ENCODE results near the gene PRCC. TPM values are rescaled to one million over a fixed set of nuclear protein-coding genes. Genes with fewer than 3 reads are reported as not detected.

PRCC gene
- polyA plus RNA-seq, 3 donors = 26.7 to 37.1 (median 29.6) TPM

- Mint-ChIP-seq H3K4me1 (peaks cover 18% of the 10 kb centered on the region), H3K36me3 (peaks cover 9 to 28% of the 10 kb centered on the region in 2 donors), H3K27me3 (ENCODE audit: low read depth in 3 of 3) (peaks cover 0 to 2% (median 0%) of the 10 kb centered on the region in 3 donors), H3K9me3 (no peaks in the 10 kb centered on the region), H3K4me3 (peak overlapping the region in 1 of 2 donors; percentile 97), H3K27ac (peak overlapping the region in 1 of 7 donors; percentile 98)
- Histone ChIP-seq H3K4me2 (replicated peaks; ENCODE audit: extremely low read depth, low read length, poor library complexity, severe bottlenecking) (peak overlapping the region; percentile 93), H4K20me1 (ENCODE audit: insufficient read depth, low read length) (peaks cover 53% of the 10 kb centered on the region), H3K36me3 (replicated peaks in 1 of 2; ENCODE audit: control insufficient read depth in 1 of 2, insufficient read depth in 2 of 2, low read length in 2 of 2) (peaks cover 26 to 40% of the 10 kb centered on the region in 2 donors), H3K9me3 (replicated peaks in 1 of 2; ENCODE audit: control insufficient read depth in 1 of 2, insufficient read depth in 1 of 2, low read length in 2 of 2) (no peaks in the 10 kb centered on the region), H3K79me2 (ENCODE audit: insufficient read depth, low read length) (peaks cover 75% of the 10 kb centered on the region), H2AFZ (ENCODE audit: insufficient read depth, low read depth, low read length, poor library complexity, severe bottlenecking) (no peak overlapping the region), H3K4me1 (ENCODE audit: control insufficient read depth in 1 of 2, insufficient read depth in 2 of 2, low read length in 2 of 2) (peaks cover 38 to 45% of the 10 kb centered on the region in 2 donors), H3K9ac (ENCODE audit: insufficient read depth, low read length, poor library complexity, severe bottlenecking) (peak overlapping the region; percentile 1), H3K4me3 (replicated peaks in 1 of 3; ENCODE audit: low read depth in 2 of 3, low read length in 3 of 3) (peak overlapping the region in 1 of 3 experiments; percentile 89), H3K27me3 (ENCODE audit: control insufficient read depth in 2 of 2, insufficient read depth in 2 of 2, low read length in 2 of 2) (no peaks in the 10 kb centered on the region), H3K27ac (ENCODE audit: low read depth in 1 of 2, low read length in 2 of 2) (peak overlapping the region; percentile 11 to 98)
- 62% methylated on average over 7 of the region's 15 CpGs for WGBS (ENCODE audit: insufficient coverage)
- TF ChIP-seq CTCF (IDR thresholded peaks at IDR 0.05) = peak; percentile 64
- intact Hi-C loops (cut with micrococcal nuclease) = loop anchor here in 1 of 2 donors (2.0 to 10.0 kb wide), 4 partner anchors 38 to 222 kb away; partner anchors contain the start of gene MEF2D
- DNase-seq = peak; percentile 52 to 69 (median 57)
Measured at GRCh38 chr1:156726549-156727226, 40.6 kb upstream of the PRCC start.

- DNase-seq = no peak
- intact Hi-C loops (cut with micrococcal nuclease) = loop anchor here in 1 of 2 donors (2.0 to 10.0 kb wide), 4 partner anchors 39 to 223 kb away; partner anchors contain the start of gene MEF2D
- H3K4me2 ChIP-seq (replicated peaks; ENCODE audit: extremely low read depth, low read length, poor library complexity, severe bottlenecking) = peak overlapping the region; percentile 93
- peaks cover 0 to 2% (median 0%) of the 10 kb centered on the region in 3 donors for H3K27me3 Mint-ChIP-seq (ENCODE audit: low read depth in 3 of 3)
- H3K9me3 Mint-ChIP-seq = no peaks in the 10 kb centered on the region
- peaks cover 75% of the 10 kb centered on the region for H3K79me2 ChIP-seq (ENCODE audit: insufficient read depth, low read length)
- H2AFZ ChIP-seq (ENCODE audit: insufficient read depth, low read depth, low read length, poor library complexity, severe bottlenecking) = peak overlapping the region; percentile 78
- H3K9me3 ChIP-seq (replicated peaks in 1 of 2; ENCODE audit: control insufficient read depth in 1 of 2, insufficient read depth in 1 of 2, low read length in 2 of 2) = no peaks in the 10 kb centered on the region
- H3K27ac ChIP-seq (ENCODE audit: low read depth in 1 of 2, low read length in 2 of 2) = peak overlapping the region in 1 of 2 donors; percentile 98
- H3K9ac ChIP-seq (ENCODE audit: insufficient read depth, low read length, poor library complexity, severe bottlenecking) = peak overlapping the region; percentile 89
- peak overlapping the region; percentile 64 to 94 (median 89) for H3K4me3 ChIP-seq (replicated peaks in 1 of 3; ENCODE audit: low read depth in 2 of 3, low read length in 3 of 3)
- H3K27me3 ChIP-seq (ENCODE audit: control insufficient read depth in 2 of 2, insufficient read depth in 2 of 2, low read length in 2 of 2) = no peaks in the 10 kb centered on the region
- H3K36me3 Mint-ChIP-seq = peaks cover 10 to 31% of the 10 kb centered on the region in 2 donors
- peak overlapping the region; percentile 93 to 97 for H3K4me3 Mint-ChIP-seq
- peaks cover 27 to 41% of the 10 kb centered on the region in 2 donors for H3K36me3 ChIP-seq (replicated peaks in 1 of 2; ENCODE audit: control insufficient read depth in 1 of 2, insufficient read depth in 2 of 2, low read length in 2 of 2)
- peaks cover 38 to 45% of the 10 kb centered on the region in 2 donors for H3K4me1 ChIP-seq (ENCODE audit: control insufficient read depth in 1 of 2, insufficient read depth in 2 of 2, low read length in 2 of 2)
- peaks cover 18% of the 10 kb centered on the region for H3K4me1 Mint-ChIP-seq
- H3K27ac Mint-ChIP-seq = peak overlapping the region in 4 of 7 donors; percentile 97 to 98 (median 98)
- H4K20me1 ChIP-seq (ENCODE audit: insufficient read depth, low read length) = peaks cover 47% of the 10 kb centered on the region
- WGBS (ENCODE audit: insufficient coverage) = 38% methylated on average over 6 of the region's 7 CpGs
- no peak for TF ChIP-seq CTCF (IDR thresholded peaks at IDR 0.05)
Measured at GRCh38 chr1:156727492-156727891, 39.8 kb upstream of the PRCC start.
